Heart left ventricle (tissue), 13 donors: ENCODE data around the gene NISCH.

Source experiments
- POLR2A ChIP-seq, 2 donors: fragments of 450-650 bp; IDR thresholded peaks; one replicate each; pipeline ENCODE4 v1.6.1; 2017; ENCODE audit warnings: antibody characterized with exemption in 2 of 2, mild to moderate bottlenecking in 2 of 2, moderate library complexity in 2 of 2
- TF ChIP-seq, protein P1 (sequence below), 12 donors: fragments of 200-600 bp; sonication (generic) in 4 of 12; IDR thresholded peaks; one replicate each; pipeline versions ENCODE4 v1.5.0 to v1.8.0; 2018 to 2022; ENCODE audit warnings: antibody characterized with exemption in 12 of 12, mild to moderate bottlenecking in 5 of 12
- donor health status: ischemic (EF 13 %, LVEDD 7.1; RV severe dilation, severe dysfunction).
- donor health status: DM: no; HTN: yes; CAD: no.
- donor health status: DM: no; HTN: no; CAD: no.
- donor health status: ischemic (EF 25% LVEDD 6.9; RV normal size, moderate dysfunction).
- donor health status: ischemic (EF 25% LVEDD 5.7; RV mildly dilated, moderate dysfunction).
- donor health status: ischemic (EF 35%, LVEDD 5.7; RV mildly dilated, moderate dysfunction).
- donor health status: nonischemic (EF 11% LVEDD 7.7; RV severe dilation, severe dysfunction).
- donor health status: DM: yes; HTN: yes; CAD: no.
- donor health status: PGD.
- donor health status: ischemic (EF 29% LVEDD 5.4; RV normal size, mild dysfunction).
- donor health status: nonischemic (EF 23%, LVEDD 6.1; RV moderate dilation, normal function).

DNA sequence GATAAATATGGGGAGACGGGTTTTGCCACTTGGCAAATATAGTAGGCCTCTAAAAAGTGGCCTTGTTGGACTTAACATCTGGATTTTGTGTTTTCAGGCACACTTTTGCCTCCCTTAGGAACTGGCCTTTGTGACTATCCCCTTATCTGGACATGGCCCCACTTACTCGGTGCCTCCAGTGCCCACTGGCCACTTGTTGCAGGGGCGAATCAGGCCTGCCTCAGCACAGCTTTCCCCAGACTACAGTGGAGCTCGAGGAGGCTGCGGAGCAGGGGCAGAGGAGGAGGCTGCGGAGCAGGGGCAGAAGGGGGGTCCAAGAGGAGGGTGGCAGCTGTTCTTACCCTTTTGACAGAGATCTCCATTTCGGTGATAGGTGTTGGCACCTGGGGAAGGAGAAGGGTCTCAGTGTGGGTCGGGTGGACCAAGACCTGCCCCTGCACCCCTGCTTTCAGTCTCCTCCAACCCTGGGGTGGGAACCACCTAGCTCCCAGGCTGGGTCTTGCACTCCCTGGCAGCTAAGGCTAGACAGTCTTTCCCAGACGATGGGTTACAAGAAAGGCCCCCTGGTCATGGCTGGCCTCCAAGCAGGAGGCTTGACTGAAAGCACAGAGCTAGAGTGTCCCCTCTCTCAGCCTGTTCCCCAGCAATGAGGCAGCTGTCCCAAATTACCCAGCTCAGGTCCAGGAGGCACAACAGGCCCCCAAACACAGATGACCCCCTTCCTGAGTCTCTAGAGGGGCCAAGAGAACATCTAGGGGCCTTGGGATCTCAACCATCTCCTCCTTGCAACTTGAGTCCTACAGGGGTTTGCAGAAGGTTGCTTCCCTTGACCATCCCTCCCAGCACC lies 16.6 kb upstream of the NISCH start:
- TF ChIP-seq, protein P1, sequence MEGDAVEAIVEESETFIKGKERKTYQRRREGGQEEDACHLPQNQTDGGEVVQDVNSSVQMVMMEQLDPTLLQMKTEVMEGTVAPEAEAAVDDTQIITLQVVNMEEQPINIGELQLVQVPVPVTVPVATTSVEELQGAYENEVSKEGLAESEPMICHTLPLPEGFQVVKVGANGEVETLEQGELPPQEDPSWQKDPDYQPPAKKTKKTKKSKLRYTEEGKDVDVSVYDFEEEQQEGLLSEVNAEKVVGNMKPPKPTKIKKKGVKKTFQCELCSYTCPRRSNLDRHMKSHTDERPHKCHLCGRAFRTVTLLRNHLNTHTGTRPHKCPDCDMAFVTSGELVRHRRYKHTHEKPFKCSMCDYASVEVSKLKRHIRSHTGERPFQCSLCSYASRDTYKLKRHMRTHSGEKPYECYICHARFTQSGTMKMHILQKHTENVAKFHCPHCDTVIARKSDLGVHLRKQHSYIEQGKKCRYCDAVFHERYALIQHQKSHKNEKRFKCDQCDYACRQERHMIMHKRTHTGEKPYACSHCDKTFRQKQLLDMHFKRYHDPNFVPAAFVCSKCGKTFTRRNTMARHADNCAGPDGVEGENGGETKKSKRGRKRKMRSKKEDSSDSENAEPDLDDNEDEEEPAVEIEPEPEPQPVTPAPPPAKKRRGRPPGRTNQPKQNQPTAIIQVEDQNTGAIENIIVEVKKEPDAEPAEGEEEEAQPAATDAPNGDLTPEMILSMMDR (IDR thresholded peaks at IDR 0.05) = no peak
- no peak for TF ChIP-seq POLR2A (IDR thresholded peaks at IDR 0.05)
